ENCODE results near the gene SALL4.

DNA sequence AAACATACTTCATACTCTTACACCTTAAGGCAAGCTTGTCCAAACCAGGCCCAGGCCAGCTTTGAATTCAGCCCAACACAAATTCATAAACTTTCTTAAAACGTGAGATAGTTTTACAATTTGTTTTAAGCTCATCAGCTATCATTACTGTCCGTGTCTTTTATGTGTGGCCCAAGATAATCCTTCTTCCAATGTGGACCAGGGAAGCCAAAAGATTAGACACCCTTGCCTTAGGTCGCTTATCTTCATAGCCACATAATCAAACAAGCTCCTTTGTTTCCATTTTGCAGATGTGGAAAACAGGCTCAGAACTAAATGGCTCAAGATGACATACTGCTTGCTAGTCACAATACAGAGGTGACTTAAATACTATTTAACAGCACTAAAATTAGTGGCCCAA is 6.0 kb downstream of the SALL4 start:
- TF ChIP-seq CTCF (IDR thresholded peaks at IDR 0.05) (no peak), POLR2AphosphoS5 (IDR thresholded peaks at IDR 0.05) (no peak)
